ENCODE data around the gene CCSER1. TPM values are rescaled to one million over a fixed set of nuclear protein-coding genes. Genes with fewer than 3 reads are reported as not detected.

The CCSER1 gene
- total RNA-seq, 4 donors from 2014 or later = 13.3 to 54.6 (median 34.0) TPM

DNA sequence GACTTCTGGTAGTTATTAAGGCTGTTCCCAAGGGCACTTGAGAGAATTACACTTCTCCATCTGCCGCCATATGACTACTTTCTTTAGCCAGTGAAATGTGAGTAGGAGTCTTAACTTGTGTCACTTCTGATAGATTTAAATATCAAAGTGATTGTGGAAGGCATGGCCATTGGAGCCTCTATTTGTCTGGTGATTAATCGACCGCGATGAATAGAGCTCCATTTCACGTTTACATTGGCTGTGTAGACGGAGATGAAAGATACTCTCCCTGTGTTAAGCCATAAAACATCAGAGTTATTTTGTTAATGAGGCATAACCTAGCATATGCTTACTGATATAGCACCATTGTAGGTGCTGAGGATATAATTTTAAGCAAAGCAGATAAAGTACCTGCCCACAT, 852.4 kb downstream of the CCSER1 start:
- WGBS, 2 donors (ENCODE audit: low coverage in 1 of 2) = 90 to 91% methylated on average over 6 of the region's 6 CpGs
- in situ Hi-C loops (cut with MboI; ENCODE audit: low pct_ligation_motif_present in 1 of 4, low pct_unique_long_range_greater_than_20kb in 1 of 4, low sequenced_read_pairs in 3 of 4) = no loop called here
- H3K4me3 ChIP-seq = no peak overlapping the region
- no peak for TF ChIP-seq EP300 (IDR thresholded peaks at IDR 0.05; ENCODE audit: low read depth)
- TF ChIP-seq, protein P1, sequence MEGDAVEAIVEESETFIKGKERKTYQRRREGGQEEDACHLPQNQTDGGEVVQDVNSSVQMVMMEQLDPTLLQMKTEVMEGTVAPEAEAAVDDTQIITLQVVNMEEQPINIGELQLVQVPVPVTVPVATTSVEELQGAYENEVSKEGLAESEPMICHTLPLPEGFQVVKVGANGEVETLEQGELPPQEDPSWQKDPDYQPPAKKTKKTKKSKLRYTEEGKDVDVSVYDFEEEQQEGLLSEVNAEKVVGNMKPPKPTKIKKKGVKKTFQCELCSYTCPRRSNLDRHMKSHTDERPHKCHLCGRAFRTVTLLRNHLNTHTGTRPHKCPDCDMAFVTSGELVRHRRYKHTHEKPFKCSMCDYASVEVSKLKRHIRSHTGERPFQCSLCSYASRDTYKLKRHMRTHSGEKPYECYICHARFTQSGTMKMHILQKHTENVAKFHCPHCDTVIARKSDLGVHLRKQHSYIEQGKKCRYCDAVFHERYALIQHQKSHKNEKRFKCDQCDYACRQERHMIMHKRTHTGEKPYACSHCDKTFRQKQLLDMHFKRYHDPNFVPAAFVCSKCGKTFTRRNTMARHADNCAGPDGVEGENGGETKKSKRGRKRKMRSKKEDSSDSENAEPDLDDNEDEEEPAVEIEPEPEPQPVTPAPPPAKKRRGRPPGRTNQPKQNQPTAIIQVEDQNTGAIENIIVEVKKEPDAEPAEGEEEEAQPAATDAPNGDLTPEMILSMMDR (IDR thresholded peaks at IDR 0.05) = no peak
- no peak for TF ChIP-seq POLR2AphosphoS5 (IDR thresholded peaks at IDR 0.05)
- intact Hi-C loops (cut with DNase I; ENCODE audit: low total_unique reads) = no loop called here
- no peaks in the 10 kb centered on the region for H3K27me3 ChIP-seq
- no peak for DNase-seq
- no peaks in the 10 kb centered on the region for H3K36me3 ChIP-seq
- no peaks in the 10 kb centered on the region for H3K4me1 ChIP-seq
- no peaks in the 10 kb centered on the region for H3K9me3 ChIP-seq
- H3K27ac ChIP-seq = no peak overlapping the region

DNA sequence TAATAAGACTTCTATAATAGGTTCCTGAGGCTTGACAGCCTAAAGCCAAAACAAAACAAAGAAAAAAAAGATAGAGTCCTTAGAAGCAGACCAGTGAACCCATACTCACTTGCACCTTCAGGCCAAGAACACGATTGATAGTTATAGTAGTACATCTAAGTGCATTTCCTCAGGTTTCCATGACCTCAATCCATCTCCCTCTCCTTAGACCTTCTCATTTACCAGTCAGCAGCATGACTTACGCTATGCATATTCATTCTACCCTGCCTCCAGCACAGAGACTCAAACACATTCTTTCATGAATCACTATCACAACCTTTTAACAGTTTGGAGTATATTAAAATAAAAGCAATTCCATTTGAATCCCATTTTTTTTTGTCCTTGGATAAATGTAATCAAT, 855.6 kb downstream of the CCSER1 start:
- Histone ChIP-seq H3K27ac (no peak overlapping the region), H3K36me3 (no peaks in the 10 kb centered on the region), H3K27me3 (no peaks in the 10 kb centered on the region), H3K4me1 (no peaks in the 10 kb centered on the region), H3K4me3 (no peak overlapping the region), H3K9me3 (no peaks in the 10 kb centered on the region)
- intact Hi-C loops (cut with DNase I; ENCODE audit: low total_unique reads) (no loop called here), in situ Hi-C loops (cut with MboI; ENCODE audit: low pct_ligation_motif_present in 1 of 4, low pct_unique_long_range_greater_than_20kb in 1 of 4, low sequenced_read_pairs in 3 of 4) (no loop called here)
- TF ChIP-seq EP300 (IDR thresholded peaks at IDR 0.05; ENCODE audit: low read depth) (no peak), POLR2AphosphoS5 (IDR thresholded peaks at IDR 0.05) (no peak), POLR2A (IDR thresholded peaks at IDR 0.05) (no peak)
- TF ChIP-seq, protein P1 (IDR thresholded peaks at IDR 0.05) = no peak
- 68 to 78% methylated on average over 2 of the region's 2 CpGs for WGBS, 2 donors (ENCODE audit: low coverage in 1 of 2)
- DNase-seq = no peak

DNA sequence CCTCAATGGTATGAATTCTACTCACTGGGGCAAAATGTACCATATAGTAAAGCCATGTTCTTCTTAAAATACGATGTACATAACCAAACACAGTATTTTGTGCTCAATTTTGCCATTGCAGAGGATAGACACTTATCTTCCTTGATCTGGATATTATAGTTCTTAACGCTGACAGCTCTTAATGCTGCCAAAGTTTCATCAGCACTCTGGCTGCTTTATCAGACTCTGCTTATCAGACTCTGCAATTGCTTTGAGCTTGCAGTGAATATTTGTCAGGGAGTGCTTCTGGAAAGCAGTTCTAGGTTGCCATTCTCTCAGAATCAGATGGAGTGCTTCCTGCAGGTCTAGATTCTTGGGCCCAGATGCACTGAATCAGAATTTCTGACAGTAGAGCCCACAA, 863.1 kb downstream of the CCSER1 start:
- no peaks in the 10 kb centered on the region for H3K4me1 ChIP-seq
- no peak for TF ChIP-seq POLR2AphosphoS5 (IDR thresholded peaks at IDR 0.05)
- no peak for TF ChIP-seq EP300 (IDR thresholded peaks at IDR 0.05; ENCODE audit: low read depth)
- intact Hi-C loops (cut with DNase I; ENCODE audit: low total_unique reads) = no loop called here
- in situ Hi-C loops (cut with MboI; ENCODE audit: low pct_ligation_motif_present in 1 of 4, low pct_unique_long_range_greater_than_20kb in 1 of 4, low sequenced_read_pairs in 3 of 4) = no loop called here
- H3K27me3 ChIP-seq = no peaks in the 10 kb centered on the region
- DNase-seq = no peak
- H3K27ac ChIP-seq = no peak overlapping the region
- no peak overlapping the region for H3K4me3 ChIP-seq
- H3K9me3 ChIP-seq = no peaks in the 10 kb centered on the region
- WGBS, 2 donors (ENCODE audit: low coverage in 1 of 2) = 72 to 78% methylated on average over 2 of the region's 2 CpGs
- H3K36me3 ChIP-seq = no peaks in the 10 kb centered on the region

DNA sequence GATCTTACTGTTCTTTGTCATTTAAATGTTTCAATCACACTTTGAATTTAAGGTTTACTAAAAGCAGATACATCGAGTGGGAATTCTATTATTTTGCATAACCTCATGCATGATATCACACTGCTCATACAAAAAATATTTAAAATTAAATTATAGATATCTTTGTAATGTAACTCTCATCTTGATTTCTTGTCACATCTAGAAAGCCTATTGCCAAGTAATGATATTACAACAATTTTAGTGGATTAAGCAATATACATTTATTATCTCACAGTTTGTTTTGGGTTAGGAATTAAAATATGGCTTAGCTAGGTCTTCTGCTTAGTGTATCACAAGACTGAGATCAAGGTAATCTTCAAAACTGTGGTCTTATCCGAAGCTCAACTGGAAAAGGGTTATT, 865.0 kb downstream of the CCSER1 start:
- 75 to 76% methylated on average over 2 of the region's 2 CpGs for WGBS, 2 donors (ENCODE audit: low coverage in 1 of 2)
- Histone ChIP-seq H3K4me3 (no peak overlapping the region), H3K36me3 (no peaks in the 10 kb centered on the region), H3K9me3 (no peaks in the 10 kb centered on the region), H3K27me3 (no peaks in the 10 kb centered on the region), H3K27ac (no peak overlapping the region), H3K4me1 (no peaks in the 10 kb centered on the region)
- no peak for TF ChIP-seq POLR2A (IDR thresholded peaks at IDR 0.05)
- TF ChIP-seq POLR2AphosphoS5 (IDR thresholded peaks at IDR 0.05) = no peak
- TF ChIP-seq EP300 (IDR thresholded peaks at IDR 0.05; ENCODE audit: low read depth) = no peak
- TF ChIP-seq, protein P1 (IDR thresholded peaks at IDR 0.05) = no peak
- no peak for DNase-seq
- intact Hi-C loops (cut with DNase I; ENCODE audit: low total_unique reads) = no loop called here
- in situ Hi-C loops (cut with MboI; ENCODE audit: low pct_ligation_motif_present in 1 of 4, low pct_unique_long_range_greater_than_20kb in 1 of 4, low sequenced_read_pairs in 3 of 4) = no loop called here

DNA sequence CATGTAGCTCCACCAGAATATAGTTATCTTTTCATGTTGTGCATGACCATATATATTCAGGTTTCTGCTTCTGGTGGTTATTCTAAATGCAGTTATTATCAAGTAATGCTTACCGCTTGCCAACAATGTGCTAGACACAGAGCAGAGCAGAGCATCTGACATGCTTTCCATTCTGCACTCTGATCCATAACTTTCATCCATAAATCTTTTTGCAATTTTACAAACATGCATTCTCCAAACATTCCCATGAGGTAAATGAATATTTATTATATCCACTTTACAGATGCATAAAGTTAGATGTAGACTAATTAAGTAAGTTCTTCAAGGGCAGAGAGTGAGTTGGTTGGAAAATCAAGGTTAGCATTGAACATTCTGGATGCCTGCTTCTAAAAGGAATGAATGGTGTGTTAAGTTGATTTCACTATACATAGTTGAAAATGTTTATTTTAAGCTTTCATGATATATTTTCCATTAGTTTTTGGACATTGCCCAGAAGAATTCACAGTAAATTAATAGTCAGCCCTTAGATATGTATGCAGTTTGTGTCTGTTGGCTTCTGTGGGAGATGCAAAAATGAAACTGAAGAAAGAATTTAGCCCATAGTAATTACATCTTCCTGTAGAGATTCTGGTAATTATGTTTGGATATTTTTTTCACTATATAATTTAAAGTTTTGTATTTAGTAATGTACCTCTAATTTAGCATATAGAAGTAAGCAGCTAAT, 867.8 kb downstream of the CCSER1 start:
- H3K27ac ChIP-seq = no peak overlapping the region
- TF ChIP-seq, protein P1 (IDR thresholded peaks at IDR 0.05) = no peak
- TF ChIP-seq POLR2A (IDR thresholded peaks at IDR 0.05) (no peak), POLR2AphosphoS5 (IDR thresholded peaks at IDR 0.05) (no peak), EP300 (IDR thresholded peaks at IDR 0.05; ENCODE audit: low read depth) (no peak)
- no peaks in the 10 kb centered on the region for H3K27me3 ChIP-seq
- H3K9me3 ChIP-seq = no peaks in the 10 kb centered on the region
- H3K4me3 ChIP-seq = no peak overlapping the region
- WGBS, 2 donors (ENCODE audit: low coverage in 1 of 2) = 71 to 83% methylated on average over 1 of the region's 1 CpG
- in situ Hi-C loops (cut with MboI; ENCODE audit: low pct_ligation_motif_present in 1 of 4, low pct_unique_long_range_greater_than_20kb in 1 of 4, low sequenced_read_pairs in 3 of 4) (no loop called here), intact Hi-C loops (cut with DNase I; ENCODE audit: low total_unique reads) (no loop called here)
- H3K36me3 ChIP-seq = no peaks in the 10 kb centered on the region
- no peak for DNase-seq
- H3K4me1 ChIP-seq = no peaks in the 10 kb centered on the region
